Measurements from ENCODE around the gene TECTA. TPM values are rescaled to one million over a fixed set of nuclear protein-coding genes. Genes with fewer than 3 reads are reported as not detected.
"Not testable (repeated sequence)": the region's sequence is repeated elsewhere in the genome, so short reads cannot be mapped to it uniquely, and the experiment has no call there.

TECTA gene
- polyA plus RNA-seq, 1 donor, result 1.7 TPM

DNA sequence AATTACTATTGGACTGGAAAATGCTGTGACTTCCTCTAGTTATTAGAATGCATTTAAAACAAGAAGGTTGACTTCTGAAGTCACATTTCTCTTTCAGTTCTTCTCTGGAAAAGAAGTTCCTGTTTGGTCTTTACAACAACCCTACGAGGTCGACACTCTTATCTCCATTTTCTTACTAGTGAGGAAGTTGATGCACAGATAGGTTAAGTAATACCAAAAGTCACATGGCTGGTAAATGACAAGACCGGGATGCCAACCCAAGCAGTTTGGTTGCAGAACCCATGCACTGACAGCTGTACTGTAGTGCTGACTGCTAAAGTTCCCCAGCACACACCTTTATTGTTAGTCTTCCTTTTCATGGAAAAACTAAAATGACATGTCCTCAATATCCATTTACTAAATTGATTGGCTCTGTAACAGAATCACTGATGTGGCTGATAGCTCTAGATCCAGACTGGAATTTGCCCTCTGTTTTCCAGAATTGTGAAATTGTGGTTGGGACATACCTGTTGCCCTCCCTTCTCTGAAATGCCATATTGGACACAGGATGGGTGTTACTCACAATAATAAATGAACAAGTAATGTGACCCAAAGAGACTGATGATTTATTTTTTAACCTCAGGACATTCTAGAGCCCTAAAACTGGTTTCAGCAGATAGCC lies 9.4 kb upstream of the TECTA start:
- DNase-seq, result no peak

- DNase-seq, result no peak
Observed at GRCh38 chr11:121095561-121095960, 5.5 kb upstream of the TECTA start.

DNA sequence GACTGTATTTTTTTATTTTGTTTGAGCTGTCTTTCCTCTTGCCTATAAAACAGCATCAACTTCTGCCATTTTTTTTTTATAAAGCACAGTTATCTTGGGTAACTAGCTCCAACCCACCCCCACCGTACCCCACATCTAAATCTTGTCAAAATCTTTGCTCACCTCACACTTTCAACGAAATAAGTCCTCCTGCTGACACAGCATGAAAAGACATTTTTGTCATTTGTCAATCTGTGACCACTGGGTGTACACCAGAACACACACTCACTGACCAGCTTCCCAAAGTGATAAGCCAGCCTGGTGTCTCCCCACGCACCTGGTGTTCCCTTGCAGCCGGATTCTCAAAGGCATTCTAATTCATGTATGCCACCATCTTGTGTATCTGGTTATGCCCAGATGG lies 1.7 kb upstream of the TECTA start:
- no peak for DNase-seq

DNA sequence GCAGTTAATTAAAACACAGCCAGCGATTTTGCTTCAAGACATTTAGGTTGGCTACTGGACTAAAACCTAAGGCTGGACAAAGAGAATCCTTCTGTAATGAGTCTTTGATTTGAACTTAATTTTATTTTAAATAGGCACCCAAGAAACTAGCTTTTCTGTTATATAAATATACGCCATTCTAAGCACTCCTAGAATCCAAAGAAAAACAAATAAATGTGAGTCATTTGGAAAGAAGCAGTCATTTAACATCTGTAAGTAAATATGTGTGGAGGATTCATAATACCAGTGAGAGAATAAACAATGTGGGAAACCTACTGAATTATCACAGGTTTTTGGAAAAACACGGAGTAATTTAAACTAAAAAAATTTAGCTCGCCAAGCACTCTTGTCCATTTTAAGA lies 1.2 kb upstream of the TECTA start:
- DNase-seq, result no peak

DNA sequence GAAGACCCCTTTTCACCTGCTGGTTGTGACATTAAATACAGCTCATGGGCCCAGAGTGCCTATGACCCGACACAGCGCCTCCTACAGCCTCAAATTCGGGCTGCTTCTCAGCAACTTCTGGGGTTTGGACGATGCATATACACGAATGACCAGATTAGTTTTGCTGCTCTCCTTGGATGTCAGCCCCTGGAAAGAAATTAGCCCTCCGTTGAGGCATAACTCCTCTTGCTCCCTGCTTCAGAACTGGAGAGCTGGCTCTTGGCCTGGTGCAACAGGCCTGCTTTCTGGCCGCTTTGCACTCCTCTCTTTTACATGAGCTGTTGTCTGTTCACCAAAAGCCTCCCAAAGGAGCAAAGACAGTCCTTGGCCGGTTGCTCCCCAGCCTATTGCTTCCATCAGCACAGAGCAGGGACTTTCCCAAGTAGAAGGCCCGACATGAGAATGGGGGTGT lies 3.3 kb downstream of the TECTA start:
- DNase-seq, result peak; percentile 72

DNA sequence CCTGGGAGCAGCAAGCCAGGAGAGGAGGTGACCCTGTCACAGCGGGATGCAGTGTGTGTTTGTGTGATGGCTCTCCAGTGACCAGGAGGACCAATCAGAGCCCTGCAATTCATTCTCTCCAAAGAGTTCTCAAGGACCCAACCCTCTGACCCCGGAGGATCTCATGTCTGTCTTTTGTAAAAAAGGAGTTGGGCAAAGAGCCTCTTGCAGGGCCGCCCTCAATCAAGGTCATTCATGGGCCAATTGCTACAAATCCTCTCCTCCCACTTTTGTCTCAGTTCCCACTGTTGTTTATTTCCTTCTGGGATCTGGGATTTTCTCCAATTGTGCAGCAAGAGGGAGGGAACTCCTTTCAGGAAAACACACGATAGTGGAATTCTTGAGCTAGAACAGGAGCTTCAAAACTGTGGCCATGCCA lies 4.0 kb downstream of the TECTA start:
- DNase-seq, result peak; percentile 87

DNA sequence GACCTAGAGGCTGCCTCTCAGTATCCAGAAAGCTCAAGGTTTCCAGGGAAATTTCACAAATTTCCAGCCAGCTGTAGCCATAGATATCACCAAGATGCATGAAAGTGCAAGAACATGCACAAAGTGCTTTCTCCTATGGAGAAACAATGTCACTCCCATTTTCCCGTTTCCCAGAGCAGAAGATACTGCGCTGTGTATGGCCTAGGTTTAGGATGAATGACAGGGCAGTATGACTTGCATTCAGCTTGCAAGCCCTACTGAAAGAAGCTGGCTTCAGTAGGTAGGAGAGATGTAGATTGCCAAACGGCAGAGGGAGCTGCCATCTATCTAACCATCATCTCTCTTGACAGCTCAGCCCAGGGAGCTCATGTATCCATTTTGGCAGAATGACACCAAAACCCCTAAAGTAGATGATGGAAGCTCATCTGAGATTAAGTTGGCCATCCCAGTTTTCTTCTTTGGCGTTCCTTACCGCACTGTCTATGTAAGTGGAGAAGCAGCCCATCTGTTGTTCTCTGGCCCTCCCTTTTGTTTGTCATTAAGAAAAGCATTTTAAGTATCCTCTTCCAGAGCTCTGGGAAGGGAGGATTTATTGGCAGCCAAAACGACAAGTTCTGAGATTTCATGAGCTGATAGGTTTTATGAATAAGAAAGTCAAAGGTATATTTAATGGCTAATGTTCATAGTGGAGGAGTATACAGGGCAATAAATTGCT lies 4.6 kb downstream of the TECTA start:
- DNase-seq, result peak; percentile 58

DNA sequence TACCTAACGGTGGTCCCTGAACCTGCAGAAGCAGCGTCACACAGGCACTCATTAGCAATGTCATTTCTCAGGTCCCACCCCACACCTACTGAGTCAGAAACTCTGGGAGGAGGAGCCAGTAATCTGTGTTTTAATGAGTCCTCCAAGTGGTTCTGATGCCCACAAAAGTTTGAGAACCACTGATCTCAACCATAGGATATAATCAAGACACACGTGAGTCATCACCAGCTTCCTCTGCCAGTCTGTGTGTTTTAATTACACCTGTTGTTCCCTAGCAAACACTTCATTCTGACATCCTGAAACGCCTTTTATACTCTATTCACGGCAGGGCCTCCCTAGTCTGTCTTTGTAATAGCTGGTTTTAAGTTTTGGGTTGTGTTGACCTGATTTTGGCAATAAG lies 5.8 kb downstream of the TECTA start:
- no peak for DNase-seq

DNA sequence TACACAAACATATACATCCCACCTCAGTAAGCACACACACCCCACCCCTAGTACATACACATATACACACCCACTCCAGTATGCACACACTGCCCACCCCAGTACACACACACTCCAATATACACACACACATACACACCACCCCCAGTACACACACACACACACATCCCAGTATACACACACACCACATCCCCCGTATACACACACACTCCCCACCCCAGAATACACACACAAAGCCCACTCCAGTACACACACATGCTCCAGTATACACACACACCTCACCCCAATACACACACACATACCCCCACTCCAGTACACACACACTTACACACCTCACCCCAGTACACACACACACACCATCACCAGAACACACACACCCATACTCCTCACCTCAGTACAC lies 7.4 kb downstream of the TECTA start:
- no peak for DNase-seq

GRCh38 chr11:121109471-121109870 lies 8.4 kb downstream of the TECTA start:
- no peak for DNase-seq

DNA sequence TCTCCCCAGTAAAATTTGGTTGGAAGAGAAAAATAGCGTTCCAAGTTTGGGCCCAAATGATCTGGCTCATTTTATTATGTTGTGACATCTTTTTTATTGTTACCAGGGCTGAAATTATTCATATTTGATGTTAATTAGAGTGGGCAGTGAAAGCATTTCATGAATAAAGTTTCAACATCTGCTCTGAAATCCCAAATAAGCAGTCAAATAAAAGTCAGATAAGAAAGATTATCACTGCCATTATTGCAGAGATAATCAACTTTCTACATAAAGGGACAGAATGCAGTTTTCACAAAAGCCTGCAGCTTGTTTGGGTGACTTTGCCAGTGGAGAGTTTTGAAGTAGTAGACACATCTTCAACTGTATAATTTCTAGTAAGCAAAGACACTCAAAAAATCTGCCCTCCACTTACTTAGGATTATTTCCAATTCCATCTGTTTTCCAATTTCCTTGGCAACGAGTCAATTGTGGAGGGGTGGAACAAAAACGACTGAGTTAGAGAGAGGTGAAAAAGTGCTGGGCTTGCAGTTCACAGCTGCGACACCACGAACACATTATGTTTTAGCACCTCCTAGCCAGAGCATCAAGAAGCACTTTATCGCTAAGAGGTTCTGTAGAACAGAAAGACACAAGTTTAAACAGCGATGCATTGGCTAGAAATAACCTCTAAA lies 9.0 kb downstream of the TECTA start:
- peak; percentile 30 for DNase-seq

GRCh38 chr11:121110871-121111724 lies 10.1 kb downstream of the TECTA start:
- no peak for DNase-seq

- DNase-seq, result peak; percentile 54
Observed at GRCh38 chr11:121112498-121113455, 11.7 kb downstream of the TECTA start.

DNA sequence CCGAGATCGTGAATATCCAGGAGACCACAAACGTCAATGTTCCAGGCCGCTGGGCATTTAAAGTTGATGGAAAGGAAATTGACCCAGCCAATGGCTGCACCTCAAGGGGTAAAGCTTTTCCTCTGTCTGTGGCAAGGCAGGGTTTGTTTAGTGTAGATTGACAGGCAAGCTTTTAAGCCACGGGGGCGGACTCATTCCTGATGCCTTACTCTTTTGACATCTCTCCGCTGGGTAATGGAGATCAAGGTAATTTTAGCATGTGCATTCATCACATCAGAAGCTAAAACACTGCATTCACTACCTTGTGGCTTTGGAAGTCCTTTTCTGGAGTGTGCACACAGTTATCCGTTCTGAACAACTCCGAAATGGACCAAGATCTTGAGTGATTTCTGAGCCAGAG lies 12.6 kb downstream of the TECTA start:
- no peak for DNase-seq

GRCh38 chr11:121115024-121115423 lies 14.0 kb downstream of the TECTA start:
- DNase-seq, result not testable (repeated sequence)

DNA sequence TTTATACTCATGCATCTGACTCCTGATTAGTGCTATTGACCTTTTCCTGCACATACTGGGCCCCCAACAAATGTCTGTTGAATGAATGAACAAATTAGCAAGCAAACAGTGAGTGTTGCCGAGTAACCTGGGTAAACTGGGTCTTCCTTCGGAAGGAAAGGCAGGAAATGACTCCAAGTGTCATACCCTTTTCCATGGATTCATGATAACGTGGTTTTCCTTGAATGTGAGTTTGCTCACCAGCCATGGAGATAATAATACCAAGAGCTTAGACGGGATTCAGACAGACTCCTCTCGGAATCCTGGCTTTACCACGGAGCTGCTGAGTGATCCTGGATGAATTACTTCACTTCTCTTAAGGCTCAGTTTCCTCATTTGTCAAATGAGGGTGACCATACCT lies 16.7 kb downstream of the TECTA start:
- no peak for DNase-seq

GRCh38 chr11:121119440-121119839 lies 18.4 kb downstream of the TECTA start:
- DNase-seq, result no peak

GRCh38 chr11:121122328-121122727 lies 21.3 kb downstream of the TECTA start:
- DNase-seq, result no peak

- no peak for DNase-seq
Observed at GRCh38 chr11:121123496-121124069, 22.5 kb downstream of the TECTA start.

DNA sequence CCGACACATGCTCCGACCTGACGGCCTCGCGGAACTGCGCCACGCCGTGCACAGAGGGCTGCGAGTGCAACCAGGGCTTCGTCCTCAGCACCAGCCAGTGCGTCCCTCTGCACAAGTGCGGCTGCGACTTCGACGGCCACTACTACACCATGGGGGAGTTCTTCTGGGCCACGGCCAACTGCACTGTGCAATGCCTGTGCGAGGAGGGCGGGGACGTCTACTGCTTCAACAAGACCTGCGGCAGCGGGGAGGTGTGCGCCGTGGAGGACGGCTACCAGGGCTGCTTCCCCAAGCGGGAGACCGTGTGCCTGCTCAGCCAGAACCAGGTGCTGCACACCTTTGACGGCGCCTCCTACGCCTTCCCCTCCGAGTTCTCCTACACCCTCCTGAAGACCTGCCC lies 26.8 kb downstream of the TECTA start:
- DNase-seq, result no peak
